Activated naive CD8-positive, alpha-beta T cell treated with anti-CD3 and anti-CD28 coated beads, Interleukin-2, amount 10 ng/mL, durations not matched to agents 7 days and 5 days (primary cell): ENCODE results near the gene SHROOM3. TPM values are rescaled to one million over a fixed set of nuclear protein-coding genes. Genes with fewer than 3 reads are reported as not detected.
"Not testable (repeated sequence)": the region's sequence is repeated elsewhere in the genome, so short reads cannot be mapped to it uniquely, and the experiment has no call there.

Experiments
- ATAC-seq: fragments of 150-1000 bp; cut with Tn5 transposase; one replicate; pipeline ENCODE4 v1.10.0; 2021; ENCODE audit warnings: low read depth, moderate library complexity
- POLR2A ChIA-PET: fragments of 350-600 bp; sonication (Branson Sonifier 250); formaldehyde crosslinking; loops from one replicate; lab custom pipeline; 2021; ENCODE audit warnings: antibody characterized with exemption; lab: Charles Lee
- DNase-seq: peaks from one replicate; pipeline ENCODE4 v3.0.0; 2021
- H3K27ac Mint-ChIP-seq: one replicate; pipeline ENCODE4 v1.8.0; 2022; ENCODE audit warnings: mild to moderate bottlenecking, mixed read lengths
- H3K27me3 Mint-ChIP-seq: one replicate; pipeline ENCODE4 v1.8.0; 2022; ENCODE audit warnings: mild to moderate bottlenecking, moderate library complexity, mixed read lengths
- H3K36me3 Mint-ChIP-seq: one replicate; pipeline ENCODE4 v1.8.0; 2021; ENCODE audit warnings: mild to moderate bottlenecking, mixed read lengths
- H3K4me1 Mint-ChIP-seq: one replicate; pipeline ENCODE4 v1.8.0; 2021; ENCODE audit warnings: mixed read lengths
- H3K4me3 Mint-ChIP-seq: one replicate; pipeline ENCODE4 v1.8.0; 2022; ENCODE audit warnings: mild to moderate bottlenecking, moderate library complexity, mixed read lengths
- H3K9me3 Mint-ChIP-seq: one replicate; pipeline ENCODE4 v1.8.0; 2021; ENCODE audit warnings: mixed read lengths
- total RNA-seq, 2 experiments: library from RNA; stranded (reverse); gene quantifications; one replicate each; pipeline ENCODE4 v1.2.3, GENCODE V29; 2021

The SHROOM3 gene
- total RNA-seq, 2 experiments from 2014 or later, result not detected

GRCh38 chr4:76594173-76594572 lies 159.1 kb downstream of the SHROOM3 start:
- H3K4me3 Mint-ChIP-seq, result no peak overlapping the region
- no peaks in the 10 kb centered on the region for H3K9me3 Mint-ChIP-seq
- ATAC-seq, result no peak
- POLR2A ChIA-PET, result no interaction called here
- H3K27me3 Mint-ChIP-seq, result peaks cover 11% of the 10 kb centered on the region
- no peaks in the 10 kb centered on the region for H3K4me1 Mint-ChIP-seq
- no peak for DNase-seq
- H3K36me3 Mint-ChIP-seq, result no peaks in the 10 kb centered on the region
- H3K27ac Mint-ChIP-seq, result no peak overlapping the region

- ATAC-seq (no peak), DNase-seq (no peak)
- Mint-ChIP-seq H3K4me1 (no peaks in the 10 kb centered on the region), H3K27me3 (peaks cover 13% of the 10 kb centered on the region), H3K9me3 (no peaks in the 10 kb centered on the region), H3K27ac (no peak overlapping the region), H3K36me3 (no peaks in the 10 kb centered on the region), H3K4me3 (no peak overlapping the region)
- POLR2A ChIA-PET, result no interaction called here
Measured at GRCh38 chr4:76595435-76595834, 160.4 kb downstream of the SHROOM3 start.

- Mint-ChIP-seq H3K4me1 (no peaks in the 10 kb centered on the region), H3K36me3 (no peaks in the 10 kb centered on the region), H3K27me3 (peaks cover 17% of the 10 kb centered on the region), H3K4me3 (no peak overlapping the region), H3K9me3 (no peaks in the 10 kb centered on the region), H3K27ac (no peak overlapping the region)
- POLR2A ChIA-PET, result no interaction called here
- DNase-seq, result no peak
- ATAC-seq, result no peak
Measured at GRCh38 chr4:76596713-76597112, 161.7 kb downstream of the SHROOM3 start.

GRCh38 chr4:76597423-76597979 lies 162.5 kb downstream of the SHROOM3 start:
- POLR2A ChIA-PET, result no interaction called here
- Mint-ChIP-seq H3K4me1 (no peaks in the 10 kb centered on the region), H3K4me3 (no peak overlapping the region), H3K9me3 (no peaks in the 10 kb centered on the region), H3K27me3 (peaks cover 15% of the 10 kb centered on the region), H3K27ac (no peak overlapping the region), H3K36me3 (no peaks in the 10 kb centered on the region)
- DNase-seq (no peak), ATAC-seq (no peak)

GRCh38 chr4:76600447-76600846 lies 165.4 kb downstream of the SHROOM3 start:
- H3K27ac Mint-ChIP-seq, result no peak overlapping the region
- no peaks in the 10 kb centered on the region for H3K9me3 Mint-ChIP-seq
- H3K27me3 Mint-ChIP-seq, result peaks cover 17% of the 10 kb centered on the region
- no peaks in the 10 kb centered on the region for H3K36me3 Mint-ChIP-seq
- POLR2A ChIA-PET, result no interaction called here
- no peaks in the 10 kb centered on the region for H3K4me1 Mint-ChIP-seq
- ATAC-seq, result no peak
- no peak for DNase-seq
- no peak overlapping the region for H3K4me3 Mint-ChIP-seq

GRCh38 chr4:76601791-76602190 lies 166.8 kb downstream of the SHROOM3 start:
- POLR2A ChIA-PET, result no interaction called here
- Mint-ChIP-seq H3K4me3 (no peak overlapping the region), H3K36me3 (no peaks in the 10 kb centered on the region), H3K4me1 (no peaks in the 10 kb centered on the region), H3K9me3 (no peaks in the 10 kb centered on the region), H3K27me3 (peaks cover 15% of the 10 kb centered on the region), H3K27ac (no peak overlapping the region)
- ATAC-seq, result no peak
- DNase-seq, result no peak

GRCh38 chr4:76605099-76605563 lies 170.1 kb downstream of the SHROOM3 start:
- Mint-ChIP-seq H3K4me1 (no peaks in the 10 kb centered on the region), H3K4me3 (no peak overlapping the region), H3K27ac (no peak overlapping the region), H3K36me3 (no peaks in the 10 kb centered on the region), H3K9me3 (no peaks in the 10 kb centered on the region), H3K27me3 (peaks cover 14% of the 10 kb centered on the region)
- POLR2A ChIA-PET, result no interaction called here
- no peak for DNase-seq
- no peak for ATAC-seq

- DNase-seq, result no peak
- no peak overlapping the region for H3K4me3 Mint-ChIP-seq
- H3K27me3 Mint-ChIP-seq, result peaks cover 10% of the 10 kb centered on the region
- H3K27ac Mint-ChIP-seq, result no peak overlapping the region
- H3K4me1 Mint-ChIP-seq, result no peaks in the 10 kb centered on the region
- POLR2A ChIA-PET, result no interaction called here
- no peaks in the 10 kb centered on the region for H3K9me3 Mint-ChIP-seq
- no peaks in the 10 kb centered on the region for H3K36me3 Mint-ChIP-seq
- ATAC-seq, result no peak
Measured at GRCh38 chr4:76606645-76607265, 171.7 kb downstream of the SHROOM3 start.

GRCh38 chr4:76607266-76607799 lies 172.3 kb downstream of the SHROOM3 start:
- DNase-seq, result no peak
- no peak for ATAC-seq
- H3K36me3 Mint-ChIP-seq, result no peaks in the 10 kb centered on the region
- H3K27me3 Mint-ChIP-seq, result peaks cover 14% of the 10 kb centered on the region
- POLR2A ChIA-PET, result no interaction called here
- no peaks in the 10 kb centered on the region for H3K9me3 Mint-ChIP-seq
- no peaks in the 10 kb centered on the region for H3K4me1 Mint-ChIP-seq
- H3K4me3 Mint-ChIP-seq, result no peak overlapping the region
- no peak overlapping the region for H3K27ac Mint-ChIP-seq

- Mint-ChIP-seq H3K27me3 (peaks cover 10% of the 10 kb centered on the region), H3K4me3 (no peak overlapping the region), H3K4me1 (no peaks in the 10 kb centered on the region), H3K9me3 (no peaks in the 10 kb centered on the region), H3K27ac (no peak overlapping the region), H3K36me3 (no peaks in the 10 kb centered on the region)
- POLR2A ChIA-PET, result no interaction called here
- ATAC-seq, result no peak
- no peak for DNase-seq
Measured at GRCh38 chr4:76607846-76608245, 172.8 kb downstream of the SHROOM3 start.

- DNase-seq, POLR2A ChIA-PET, H3K27ac Mint-ChIP-seq, ATAC-seq, H3K4me1 Mint-ChIP-seq, H3K9me3 Mint-ChIP-seq, H3K27me3 Mint-ChIP-seq, H3K4me3 Mint-ChIP-seq, H3K36me3 Mint-ChIP-seq: not testable (repeated sequence)
Measured at GRCh38 chr4:76608549-76608948, 173.5 kb downstream of the SHROOM3 start.

GRCh38 chr4:76610751-76611547 lies 175.9 kb downstream of the SHROOM3 start:
- Mint-ChIP-seq H3K4me3 (no peak overlapping the region), H3K27me3 (peaks cover 6% of the 10 kb centered on the region), H3K4me1 (no peaks in the 10 kb centered on the region), H3K9me3 (no peaks in the 10 kb centered on the region), H3K36me3 (no peaks in the 10 kb centered on the region), H3K27ac (no peak overlapping the region)
- DNase-seq, result no peak
- POLR2A ChIA-PET, result no interaction called here
- ATAC-seq, result no peak

GRCh38 chr4:76611616-76612207 lies 176.7 kb downstream of the SHROOM3 start:
- DNase-seq, result no peak
- no peak for ATAC-seq
- POLR2A ChIA-PET, result no interaction called here
- Mint-ChIP-seq H3K36me3 (no peaks in the 10 kb centered on the region), H3K27me3 (peaks cover 9% of the 10 kb centered on the region), H3K9me3 (no peaks in the 10 kb centered on the region), H3K4me3 (no peak overlapping the region), H3K4me1 (no peaks in the 10 kb centered on the region), H3K27ac (no peak overlapping the region)
